Endothelial cell of umbilical vein (primary cell): ENCODE measurements around the gene DSG2.

Source experiments
- CTCF ChIP-seq, 2 donors: IDR thresholded peaks; 1 replicate in 1 of 2; 2 replicates in 1 of 2; pipeline ENCODE4 v1.5.1; 2011; ENCODE audit warnings: low read length in 2 of 2, mild to moderate bottlenecking in 2 of 2, moderate library complexity in 2 of 2, control low read depth in 1 of 2, inconsistent platforms in 1 of 2, low read depth in 1 of 2; ENCODE audit not compliant: insufficient read depth in 1 of 2; ENCODE audit errors: extremely low read depth in 1 of 2
- EZH2 ChIP-seq: IDR thresholded peaks from 2 replicates; pipeline ENCODE4 v1.6.1; 2012; ENCODE audit warnings: borderline replicate concordance, low read depth, mild to moderate bottlenecking, moderate library complexity, low read length, inconsistent platforms; ENCODE audit not compliant: severe bottlenecking
- GATA2 ChIP-seq: IDR thresholded peaks from 2 replicates; pipeline ENCODE4 v1.7.0; 2011; ENCODE audit warnings: low read depth, mild to moderate bottlenecking, moderate library complexity, mixed read lengths, low read length; ENCODE audit not compliant: insufficient read length, insufficient read depth
- JUN ChIP-seq: IDR thresholded peaks from 2 replicates; pipeline ENCODE4 v1.6.1; 2011; ENCODE audit warnings: borderline replicate concordance, low read depth; ENCODE audit not compliant: insufficient read length, insufficient read depth
- POLR2A ChIP-seq: IDR thresholded peaks from 2 replicates; pipeline ENCODE4 v1.6.1; 2012; ENCODE audit warnings: low read depth, mild to moderate bottlenecking, control low read depth, low read length
- POLR2AphosphoS5 ChIP-seq: IDR thresholded peaks from 2 replicates; pipeline ENCODE4 v1.6.1; 2012; ENCODE audit warnings: low read depth, mild to moderate bottlenecking, control low read depth, low read length, moderate library complexity; ENCODE audit not compliant: insufficient read depth
- TF ChIP-seq, protein P1 (sequence below): IDR thresholded peaks from 2 replicates; pipeline ENCODE4 v1.6.1; 2011; ENCODE audit not compliant: insufficient read depth, insufficient read length

DNA sequence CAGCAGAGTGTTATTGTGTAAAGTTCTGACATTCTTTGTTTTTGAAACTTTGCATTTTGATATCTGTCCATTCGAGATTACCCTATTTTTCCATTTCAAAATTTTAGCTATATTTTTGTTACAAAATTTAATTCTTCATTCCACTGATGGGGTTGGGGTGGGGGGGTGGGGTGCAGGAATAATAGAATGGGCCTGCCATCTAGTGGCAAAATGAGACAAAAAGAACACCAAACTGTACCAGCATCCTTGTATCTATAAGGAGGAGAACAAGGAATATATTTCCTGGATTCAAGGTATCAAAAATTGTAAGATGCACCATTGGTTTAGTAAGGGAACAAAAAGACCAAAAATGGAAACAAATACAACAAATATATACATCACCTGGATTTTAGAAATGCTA is 65.8 kb downstream of the DSG2 start:
- no peak for TF ChIP-seq POLR2A
- no peak for TF ChIP-seq CTCF (IDR thresholded peaks at IDR 0.05; ENCODE audit: extremely low read depth in 1 of 2, insufficient read depth in 1 of 2, low read depth in 1 of 2, low read length in 2 of 2)
- no peak for TF ChIP-seq POLR2AphosphoS5
- no peak for TF ChIP-seq JUN
- TF ChIP-seq, protein P1, sequence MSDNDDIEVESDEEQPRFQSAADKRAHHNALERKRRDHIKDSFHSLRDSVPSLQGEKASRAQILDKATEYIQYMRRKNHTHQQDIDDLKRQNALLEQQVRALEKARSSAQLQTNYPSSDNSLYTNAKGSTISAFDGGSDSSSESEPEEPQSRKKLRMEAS: no peak
- no peak for TF ChIP-seq EZH2
- TF ChIP-seq GATA2: no peak
